ENCODE results near the gene STX7.

DNA sequence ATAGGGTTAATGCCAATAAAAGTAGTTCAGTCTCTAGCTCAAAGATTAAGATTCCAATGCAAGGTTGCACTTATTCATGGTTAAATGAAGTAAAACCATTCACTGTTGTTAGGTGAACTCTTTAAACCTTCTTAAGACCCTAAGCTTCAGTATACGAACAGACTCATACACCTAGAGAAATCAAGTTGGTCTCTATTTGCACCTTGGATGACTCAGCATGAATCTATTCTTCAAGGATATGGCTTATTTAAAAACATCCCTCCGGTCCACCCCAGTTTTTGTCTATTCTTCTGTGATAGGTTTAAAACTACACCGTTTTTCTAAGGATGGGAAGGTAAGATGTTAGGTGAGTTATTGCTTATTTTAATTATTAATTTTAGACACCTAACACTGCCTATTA, 24.2 kb upstream of the STX7 start:
- TF ChIP-seq, protein P1, sequence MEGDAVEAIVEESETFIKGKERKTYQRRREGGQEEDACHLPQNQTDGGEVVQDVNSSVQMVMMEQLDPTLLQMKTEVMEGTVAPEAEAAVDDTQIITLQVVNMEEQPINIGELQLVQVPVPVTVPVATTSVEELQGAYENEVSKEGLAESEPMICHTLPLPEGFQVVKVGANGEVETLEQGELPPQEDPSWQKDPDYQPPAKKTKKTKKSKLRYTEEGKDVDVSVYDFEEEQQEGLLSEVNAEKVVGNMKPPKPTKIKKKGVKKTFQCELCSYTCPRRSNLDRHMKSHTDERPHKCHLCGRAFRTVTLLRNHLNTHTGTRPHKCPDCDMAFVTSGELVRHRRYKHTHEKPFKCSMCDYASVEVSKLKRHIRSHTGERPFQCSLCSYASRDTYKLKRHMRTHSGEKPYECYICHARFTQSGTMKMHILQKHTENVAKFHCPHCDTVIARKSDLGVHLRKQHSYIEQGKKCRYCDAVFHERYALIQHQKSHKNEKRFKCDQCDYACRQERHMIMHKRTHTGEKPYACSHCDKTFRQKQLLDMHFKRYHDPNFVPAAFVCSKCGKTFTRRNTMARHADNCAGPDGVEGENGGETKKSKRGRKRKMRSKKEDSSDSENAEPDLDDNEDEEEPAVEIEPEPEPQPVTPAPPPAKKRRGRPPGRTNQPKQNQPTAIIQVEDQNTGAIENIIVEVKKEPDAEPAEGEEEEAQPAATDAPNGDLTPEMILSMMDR (conservative IDR thresholded peaks at IDR 0.05 in 1 of 2, IDR thresholded peaks at IDR 0.05 in 1 of 2; ENCODE audit: extremely low read depth in 1 of 2, insufficient read depth in 1 of 2, low read depth in 1 of 2, low read length in 2 of 2) = no peak
- TF ChIP-seq EZH2 (IDR thresholded peaks at IDR 0.05; ENCODE audit: borderline replicate concordance, low read length) = no peak
